Smooth muscle cell (in vitro differentiated cells): ENCODE results near the gene ADSS1. TPM values are rescaled to one million over a fixed set of nuclear protein-coding genes. Genes with fewer than 3 reads are reported as not detected.
A peak's percentile ranks its signal among the peaks of the same experiment; 100 is the strongest.

Experiments used
- DNase-seq: peaks from one replicate; lab custom pipeline; 2025; ENCODE audit not compliant: unreplicated experiment; lab: John Stamatoyannopoulos, UW
- H2AFZ ChIP-seq: fragments of 200-600 bp; sonication (generic); 2 replicates; pipeline ENCODE4 v1.6.0; 2016; ENCODE audit warnings: antibody characterized with exemption, low read depth, mild to moderate bottlenecking
- H3F3A ChIP-seq: fragments of 200-600 bp; sonication (generic); 2 replicates; pipeline ENCODE4 v1.6.0; 2017; ENCODE audit warnings: antibody characterized with exemption, low read depth
- H3K27ac ChIP-seq: fragments of 200-600 bp; sonication (generic); 2 replicates; pipeline ENCODE4 v1.5.1; 2016; ENCODE audit warnings: low read depth, mild to moderate bottlenecking
- H3K27me3 ChIP-seq: fragments of 200-600 bp; sonication (generic); 2 replicates; pipeline ENCODE4 v1.6.1; 2016; ENCODE audit warnings: low read depth, mild to moderate bottlenecking
- H3K36me3 ChIP-seq: fragments of 200-600 bp; sonication (generic); 2 replicates; pipeline ENCODE4 v1.5.1; 2016; ENCODE audit warnings: low read depth
- H3K4me1 ChIP-seq: fragments of 200-600 bp; sonication (generic); 2 replicates; pipeline ENCODE4 v1.5.1; 2016; ENCODE audit warnings: low read depth
- H3K4me2 ChIP-seq: fragments of 200-600 bp; sonication (generic); 2 replicates; pipeline ENCODE4 v1.6.0; 2016; ENCODE audit warnings: mild to moderate bottlenecking
- H3K4me3 ChIP-seq: fragments of 200-600 bp; sonication (generic); 2 replicates; pipeline ENCODE4 v1.5.1; 2016; ENCODE audit warnings: mild to moderate bottlenecking
- H3K79me2 ChIP-seq: fragments of 200-600 bp; sonication (generic); 2 replicates; pipeline ENCODE4 v1.6.0; 2016; ENCODE audit warnings: low read depth, mild to moderate bottlenecking
- H3K9ac ChIP-seq: fragments of 200-600 bp; sonication (generic); 2 replicates; pipeline ENCODE4 v1.6.0; 2016; ENCODE audit warnings: low read depth
- H3K9me3 ChIP-seq: fragments of 200-600 bp; sonication (generic); replicated peaks from 2 replicates; pipeline ENCODE4 v1.5.1; 2016; ENCODE audit warnings: low read depth
- H4K20me1 ChIP-seq: fragments of 200-600 bp; sonication (generic); 2 replicates; pipeline ENCODE4 v1.6.0; 2016; ENCODE audit warnings: low read depth
- WGBS: methylation state at CpG from one replicate; pipeline ENCODE4 v1.1.7; 2016; ENCODE audit warnings: low lambda C conversion rate; 5-methylcytosine and 5-hydroxymethylcytosine counted together
- polyA plus RNA-seq: library from polyadenylated mRNA; unstranded; fragments of >200 nt; fragmentation: Nextera tagmentation; extraction: Ambion mirVana; gene quantifications from 2 replicates; pipeline ENCODE4 v1.2.1, GENCODE V29; 2016
- total RNA-seq: library from RNA; depleted of rRNA; stranded (reverse); fragments of >200 nt; gene quantifications from 2 replicates; pipeline ENCODE4 v1.2.3, GENCODE V29; 2014
- TF ChIP-seq, protein P1 (sequence below): fragments of 200-600 bp; sonication (generic); IDR thresholded peaks from 2 replicates; pipeline ENCODE4 v1.5.1; 2017; ENCODE audit warnings: borderline replicate concordance, mild to moderate bottlenecking, antibody characterized with exemption; ENCODE audit not compliant: insufficient read depth, poor library complexity, severe bottlenecking

The ADSS1 gene
- total and polyA plus RNA-seq, 2 experiments from 2014 or later, result 7.8 to 43.0 TPM

- 93% methylated on average over 84 of the region's 90 CpGs for WGBS
- H3K27me3 ChIP-seq, result no peaks in the 10 kb centered on the region
- no peak for DNase-seq
- TF ChIP-seq, protein P1, sequence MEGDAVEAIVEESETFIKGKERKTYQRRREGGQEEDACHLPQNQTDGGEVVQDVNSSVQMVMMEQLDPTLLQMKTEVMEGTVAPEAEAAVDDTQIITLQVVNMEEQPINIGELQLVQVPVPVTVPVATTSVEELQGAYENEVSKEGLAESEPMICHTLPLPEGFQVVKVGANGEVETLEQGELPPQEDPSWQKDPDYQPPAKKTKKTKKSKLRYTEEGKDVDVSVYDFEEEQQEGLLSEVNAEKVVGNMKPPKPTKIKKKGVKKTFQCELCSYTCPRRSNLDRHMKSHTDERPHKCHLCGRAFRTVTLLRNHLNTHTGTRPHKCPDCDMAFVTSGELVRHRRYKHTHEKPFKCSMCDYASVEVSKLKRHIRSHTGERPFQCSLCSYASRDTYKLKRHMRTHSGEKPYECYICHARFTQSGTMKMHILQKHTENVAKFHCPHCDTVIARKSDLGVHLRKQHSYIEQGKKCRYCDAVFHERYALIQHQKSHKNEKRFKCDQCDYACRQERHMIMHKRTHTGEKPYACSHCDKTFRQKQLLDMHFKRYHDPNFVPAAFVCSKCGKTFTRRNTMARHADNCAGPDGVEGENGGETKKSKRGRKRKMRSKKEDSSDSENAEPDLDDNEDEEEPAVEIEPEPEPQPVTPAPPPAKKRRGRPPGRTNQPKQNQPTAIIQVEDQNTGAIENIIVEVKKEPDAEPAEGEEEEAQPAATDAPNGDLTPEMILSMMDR, result no peak
- peaks cover 33% of the 10 kb centered on the region for H4K20me1 ChIP-seq
- peak overlapping the region; percentile 87 for H2AFZ ChIP-seq
- H3K36me3 ChIP-seq, result no peaks in the 10 kb centered on the region
- peak overlapping the region; percentile 76 for H3K27ac ChIP-seq
- H3K79me2 ChIP-seq, result peaks cover 34% of the 10 kb centered on the region
- H3K4me1 ChIP-seq, result peaks cover 7% of the 10 kb centered on the region
- H3K4me3 ChIP-seq, result peak overlapping the region; percentile 71
- H3F3A ChIP-seq, result no peaks in the 10 kb centered on the region
- peak overlapping the region; percentile 69 for H3K9ac ChIP-seq
- H3K9me3 ChIP-seq, result no peaks in the 10 kb centered on the region
- peak overlapping the region; percentile 89 for H3K4me2 ChIP-seq
These were observed 27.8 kb downstream of the ADSS1 start for GRCh38 chr14:104751539-104752422.

DNA sequence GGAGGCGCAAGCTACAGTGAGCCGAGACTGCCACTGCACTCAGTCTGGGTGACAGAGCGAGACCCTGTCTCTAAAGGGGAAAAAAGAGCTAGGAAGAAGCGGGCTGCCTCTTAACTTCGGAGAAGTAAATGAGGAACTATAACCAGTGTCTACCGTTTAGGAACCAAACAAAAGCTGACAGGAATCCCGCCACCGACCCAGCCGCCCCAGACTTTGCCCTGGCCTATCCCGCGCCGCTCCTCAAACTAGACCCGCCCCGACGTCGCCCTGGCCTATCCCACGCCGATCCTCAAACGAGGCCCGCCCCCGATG is 28.4 kb downstream of the ADSS1 start:
- H4K20me1 ChIP-seq, result peaks cover 39% of the 10 kb centered on the region
- TF ChIP-seq, protein P1, result no peak
- peaks cover 34% of the 10 kb centered on the region for H3K79me2 ChIP-seq
- peak overlapping the region; percentile 87 for H2AFZ ChIP-seq
- peak overlapping the region; percentile 71 for H3K4me3 ChIP-seq
- H3K4me2 ChIP-seq, result peak overlapping the region; percentile 89
- H3K9me3 ChIP-seq, result no peaks in the 10 kb centered on the region
- peaks cover 7% of the 10 kb centered on the region for H3K4me1 ChIP-seq
- H3K36me3 ChIP-seq, result no peaks in the 10 kb centered on the region
- no peaks in the 10 kb centered on the region for H3F3A ChIP-seq
- H3K9ac ChIP-seq, result peak overlapping the region; percentile 69
- no peaks in the 10 kb centered on the region for H3K27me3 ChIP-seq
- 19% methylated on average over 10 of the region's 21 CpGs for WGBS
- no peak for DNase-seq
- peak overlapping the region; percentile 76 for H3K27ac ChIP-seq

- WGBS, result under 1% methylated on average over 51 of the region's 95 CpGs
- Histone ChIP-seq H3K27me3 (no peaks in the 10 kb centered on the region), H4K20me1 (peaks cover 44% of the 10 kb centered on the region), H3K9me3 (no peaks in the 10 kb centered on the region), H3F3A (no peaks in the 10 kb centered on the region), H3K4me1 (peaks cover 7% of the 10 kb centered on the region), H3K4me2 (peak within 1 kb of the TSS; percentile 95), H3K27ac (peak within 1 kb of the TSS; percentile 83), H3K36me3 (no peaks in the 10 kb centered on the region), H3K79me2 (peaks cover 34% of the 10 kb centered on the region), H2AFZ (peak within 1 kb of the TSS; percentile 87), H3K4me3 (peak within 1 kb of the TSS; percentile 71), H3K9ac (peak within 1 kb of the TSS; percentile 99)
- DNase-seq, result peak; percentile 97
- TF ChIP-seq, protein P1, result no peak
These were observed 28.9 kb downstream of the ADSS1 start, which contains the start of gene SIVA1 for GRCh38 chr14:104752735-104753527. TSS of gene SIVA1 (plus strand) at chr14:104753147. CDS start at chr14:104753202, 55 bp downstream.
